Testis (tissue), 3 donors: ENCODE measurements around the gene SPCS3. TPM values are rescaled to one million over a fixed set of nuclear protein-coding genes. Genes with fewer than 3 reads are reported as not detected.
"Not testable (repeated sequence)": the region's sequence is repeated elsewhere in the genome, so short reads cannot be mapped to it uniquely, and the experiment has no call there.

Experiments
- DNase-seq: peaks from one replicate; pipeline ENCODE4 v3.0.0-alpha.2; 2019
- H3K27ac ChIP-seq, 2 donors: fragments of 200-600 bp; sonication (generic); one replicate each; pipeline ENCODE4 v1.5.1; 2019
- H3K27me3 ChIP-seq: fragments of 200-600 bp; sonication (generic); one replicate; pipeline ENCODE4 v1.5.1; 2019
- H3K36me3 ChIP-seq: fragments of 200-600 bp; sonication (generic); one replicate; pipeline ENCODE4 v1.5.1; 2017; ENCODE audit warnings: low read depth; ENCODE audit errors: missing control alignments
- H3K4me1 ChIP-seq: fragments of 200-600 bp; sonication (generic); one replicate; pipeline ENCODE4 v1.5.1; 2019
- H3K4me3 ChIP-seq, 2 donors: fragments of 200-600 bp; sonication (generic); one replicate each; pipeline ENCODE4 v1.5.1; 2017 to 2019
- H3K9me3 ChIP-seq: fragments of 200-600 bp; sonication (generic); one replicate; pipeline ENCODE4 v1.5.1; 2017
- POLR2A ChIP-seq: fragments of 450-650 bp; IDR thresholded peaks from one replicate; pipeline ENCODE4 v1.6.1; 2017; ENCODE audit warnings: antibody characterized with exemption, mild to moderate bottlenecking, moderate library complexity
- WGBS, 2 donors: methylation state at CpG; one replicate each; pipeline ENCODE4 v1.1.5; 2018; 5-methylcytosine and 5-hydroxymethylcytosine counted together
- intact Hi-C: fragments of 100-400 bp; cut with DNase I; formaldehyde crosslinking; loops from one replicate; pipeline ENCODE4 v1.15.1; 2023; ENCODE audit warnings: low total_unique reads
- polyA plus RNA-seq: library from polyadenylated mRNA; stranded (reverse); fragments of 350-450 nt; fragmentation: Illumina TruSeq; extraction: RNeasy Lipid Tissue Mini Kit (QIAGEN cat#74804); gene quantifications from one replicate; pipeline ENCODE4 v1.2.3, GENCODE V29; 2014; ENCODE audit warnings: low read depth, low replicate concordance; ENCODE audit not compliant: insufficient read depth
- total RNA-seq, 2 donors: library from RNA; depleted of rRNA; stranded (reverse); fragments of >200 nt; gene quantifications; one replicate each; pipeline ENCODE4 v1.2.3, GENCODE V29; 2016
- TF ChIP-seq, protein P1 (sequence below), 3 experiments: fragments of 450-650 bp in 2 of 3; fragments of 200-600 bp in 1 of 3; sonication (generic) in 1 of 3; IDR thresholded peaks; one replicate each; pipeline ENCODE4 v1.5.1; 2016 to 2019; ENCODE audit warnings: antibody characterized with exemption in 3 of 3, mild to moderate bottlenecking in 2 of 3, moderate library complexity in 1 of 3

The SPCS3 gene
- total and polyA plus RNA-seq, 3 donors from 2014 or later = 26.6 to 30.2 (median 29.2) TPM

DNA sequence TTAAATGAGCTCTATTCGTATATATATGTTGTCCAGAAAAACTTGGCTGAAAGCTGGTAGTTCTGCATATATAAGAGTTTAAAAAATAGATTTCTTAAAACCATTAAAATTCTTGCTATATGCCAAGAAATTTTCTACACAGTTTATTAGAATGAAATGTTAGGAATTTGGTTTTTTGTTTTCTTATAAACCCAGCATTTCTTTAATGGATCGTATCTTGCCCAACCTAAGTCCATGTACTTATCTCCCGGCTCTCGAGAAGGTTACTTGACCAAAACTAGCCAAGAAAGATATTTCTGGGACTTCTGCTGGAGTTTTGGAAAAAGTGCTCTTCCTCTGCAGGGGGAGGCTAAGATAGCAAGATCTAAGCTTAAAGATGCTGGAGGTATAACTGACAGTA, 46.0 kb upstream of the SPCS3 start:
- WGBS, 2 donors = 74 to 89% methylated on average over 4 of the region's 4 CpGs
- Histone ChIP-seq H3K9me3 (no peaks in the 10 kb centered on the region), H3K27me3 (no peaks in the 10 kb centered on the region), H3K4me3 (no peak overlapping the region), H3K36me3 (no peaks in the 10 kb centered on the region), H3K27ac (no peak overlapping the region), H3K4me1 (no peaks in the 10 kb centered on the region)
- intact Hi-C loops = no loop called here
- DNase-seq = no peak
- TF ChIP-seq POLR2A = no peak
- TF ChIP-seq, protein P1, sequence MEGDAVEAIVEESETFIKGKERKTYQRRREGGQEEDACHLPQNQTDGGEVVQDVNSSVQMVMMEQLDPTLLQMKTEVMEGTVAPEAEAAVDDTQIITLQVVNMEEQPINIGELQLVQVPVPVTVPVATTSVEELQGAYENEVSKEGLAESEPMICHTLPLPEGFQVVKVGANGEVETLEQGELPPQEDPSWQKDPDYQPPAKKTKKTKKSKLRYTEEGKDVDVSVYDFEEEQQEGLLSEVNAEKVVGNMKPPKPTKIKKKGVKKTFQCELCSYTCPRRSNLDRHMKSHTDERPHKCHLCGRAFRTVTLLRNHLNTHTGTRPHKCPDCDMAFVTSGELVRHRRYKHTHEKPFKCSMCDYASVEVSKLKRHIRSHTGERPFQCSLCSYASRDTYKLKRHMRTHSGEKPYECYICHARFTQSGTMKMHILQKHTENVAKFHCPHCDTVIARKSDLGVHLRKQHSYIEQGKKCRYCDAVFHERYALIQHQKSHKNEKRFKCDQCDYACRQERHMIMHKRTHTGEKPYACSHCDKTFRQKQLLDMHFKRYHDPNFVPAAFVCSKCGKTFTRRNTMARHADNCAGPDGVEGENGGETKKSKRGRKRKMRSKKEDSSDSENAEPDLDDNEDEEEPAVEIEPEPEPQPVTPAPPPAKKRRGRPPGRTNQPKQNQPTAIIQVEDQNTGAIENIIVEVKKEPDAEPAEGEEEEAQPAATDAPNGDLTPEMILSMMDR (IDR thresholded peaks at IDR 0.05) = no peak

DNA sequence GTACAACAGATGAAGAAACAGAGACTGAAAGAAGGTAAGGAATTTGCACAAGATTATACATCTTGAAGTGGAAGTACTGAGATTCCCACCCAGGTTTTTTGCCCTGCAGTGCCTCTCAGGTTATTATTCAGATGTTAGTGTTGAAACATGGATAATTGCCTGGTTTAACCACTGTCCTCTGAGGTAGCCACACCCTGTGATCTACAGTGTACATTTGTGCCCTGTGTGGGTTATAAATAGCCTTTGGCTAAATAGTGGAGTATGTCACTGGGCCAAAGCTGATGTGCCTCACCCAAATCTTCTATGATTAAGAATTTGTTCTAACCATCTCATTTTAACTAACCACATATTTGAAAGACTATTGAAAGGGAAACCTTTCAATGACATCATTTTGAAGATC, 45.3 kb upstream of the SPCS3 start:
- no peak for DNase-seq
- H3K27me3 ChIP-seq = no peaks in the 10 kb centered on the region
- no peak for TF ChIP-seq POLR2A
- TF ChIP-seq, protein P1 (IDR thresholded peaks at IDR 0.05) = no peak
- no peaks in the 10 kb centered on the region for H3K9me3 ChIP-seq
- H3K4me3 ChIP-seq = no peak overlapping the region
- H3K4me1 ChIP-seq = no peaks in the 10 kb centered on the region
- no peak overlapping the region for H3K27ac ChIP-seq
- intact Hi-C loops = no loop called here
- H3K36me3 ChIP-seq = no peaks in the 10 kb centered on the region

DNA sequence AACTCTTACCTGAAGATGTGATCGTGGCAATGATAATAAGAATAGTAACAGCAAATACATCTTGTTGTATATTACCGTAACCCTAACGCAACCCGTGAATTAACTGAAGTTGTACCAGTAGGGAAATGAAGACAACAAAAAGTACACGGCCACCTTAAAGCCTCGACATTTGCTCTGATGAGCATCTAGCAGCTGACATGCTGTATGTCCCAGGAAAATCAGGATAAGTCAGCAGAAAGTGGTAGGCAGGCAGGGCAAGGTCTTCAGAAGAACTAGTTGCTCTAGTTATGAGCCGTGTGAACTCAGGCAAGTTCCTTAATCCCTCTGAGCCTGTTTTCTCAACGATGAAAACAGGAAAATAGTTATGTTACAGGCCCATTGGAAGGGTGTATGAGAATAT, 43.1 kb upstream of the SPCS3 start:
- TF ChIP-seq, protein P1 (IDR thresholded peaks at IDR 0.05) = no peak
- no peak for TF ChIP-seq POLR2A
- no peak for DNase-seq
- Histone ChIP-seq H3K4me1 (no peaks in the 10 kb centered on the region), H3K36me3 (no peaks in the 10 kb centered on the region), H3K9me3 (no peaks in the 10 kb centered on the region), H3K4me3 (no peak overlapping the region), H3K27me3 (no peaks in the 10 kb centered on the region), H3K27ac (no peak overlapping the region)
- 55 to 61% methylated on average over 8 of the region's 8 CpGs for WGBS, 2 donors
- intact Hi-C loops = no loop called here

DNA sequence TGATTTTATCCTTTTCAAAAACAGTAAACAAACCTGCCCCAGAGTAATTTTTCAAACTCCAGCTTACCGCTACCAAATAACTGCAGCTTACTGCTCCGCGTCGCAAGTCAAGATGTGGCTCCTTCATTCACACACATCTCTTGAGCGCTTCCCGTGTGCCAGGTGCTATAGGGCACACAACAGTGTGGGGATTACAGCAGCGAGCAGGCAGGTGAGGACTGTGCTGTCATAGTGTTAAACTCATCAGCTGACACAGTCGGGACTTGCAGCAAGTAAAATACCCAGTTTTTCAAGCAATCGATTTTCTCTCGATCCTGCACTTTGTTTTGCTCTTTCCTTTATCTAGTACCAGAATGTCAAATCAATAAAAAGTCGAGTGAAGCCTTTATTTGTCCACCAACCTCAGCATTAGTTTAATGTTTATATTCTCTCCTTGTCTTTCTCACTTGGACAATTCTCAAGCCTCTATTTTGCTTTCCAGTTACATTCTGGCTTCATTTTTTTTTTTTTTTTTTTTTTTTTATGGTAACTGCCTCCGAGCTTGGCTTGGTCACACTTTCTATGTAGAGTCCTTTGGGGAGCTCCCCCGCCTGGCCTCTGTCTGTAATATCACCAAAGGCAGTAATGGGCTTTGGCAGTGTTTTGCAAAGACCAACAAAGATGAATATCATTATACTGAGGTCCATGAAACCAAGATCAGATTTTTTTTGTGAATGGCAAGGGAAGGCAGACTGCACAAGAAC, 42.4 kb upstream of the SPCS3 start:
- DNase-seq = peak; percentile 65
- intact Hi-C loops = no loop called here
- Histone ChIP-seq H3K27ac (no peak overlapping the region), H3K4me3 (no peak overlapping the region), H3K9me3 (no peaks in the 10 kb centered on the region), H3K4me1 (no peaks in the 10 kb centered on the region), H3K27me3 (no peaks in the 10 kb centered on the region), H3K36me3 (no peaks in the 10 kb centered on the region)
- 57 to 58% methylated on average over 13 of the region's 13 CpGs for WGBS, 2 donors
- TF ChIP-seq, protein P1 (IDR thresholded peaks at IDR 0.05) = peak in 1 of 3 experiments; percentile 12
- no peak for TF ChIP-seq POLR2A

DNA sequence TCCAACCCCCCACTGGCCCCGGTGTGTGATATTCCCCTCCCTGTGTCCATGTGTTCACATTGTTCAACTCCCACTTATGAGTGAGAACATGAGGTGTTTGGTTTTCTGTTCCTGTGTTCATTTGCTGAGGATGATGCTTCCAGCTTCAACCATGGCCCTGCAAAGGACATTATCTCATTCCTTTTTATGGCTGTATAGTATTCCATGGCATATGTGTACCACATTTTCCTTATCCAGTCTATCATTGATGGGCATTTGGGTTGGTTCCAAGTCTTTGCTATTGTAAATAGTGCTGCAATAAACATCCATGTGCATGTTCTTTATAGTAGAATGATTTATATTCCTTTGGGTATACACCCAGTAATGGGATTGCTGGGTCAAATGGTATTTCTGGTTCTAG, 40.2 kb upstream of the SPCS3 start:
- WGBS, 2 donors = 89 to 95% methylated on average over 1 of the region's 1 CpG
- H3K9me3 ChIP-seq, H3K27ac ChIP-seq, DNase-seq, H3K27me3 ChIP-seq, H3K4me3 ChIP-seq, H3K4me1 ChIP-seq, H3K36me3 ChIP-seq, intact Hi-C loops: not testable (repeated sequence)
